Measurements from ENCODE around the gene GDPD1. TPM values are rescaled to one million over a fixed set of nuclear protein-coding genes. Genes with fewer than 3 reads are reported as not detected.

Gene GDPD1
- total RNA-seq, 1 experiment from 2014 or later = 2.6 TPM

- Histone ChIP-seq H3K23me2 (ENCODE audit: insufficient read length, low read depth, low read length, poor library complexity, severe bottlenecking) (no peaks in the 10 kb centered on the region), H2AFZ (ENCODE audit: low read length) (no peak overlapping the region), H3K23ac (ENCODE audit: insufficient read length, low read depth, low read length) (no peak overlapping the region), H3K14ac (ENCODE audit: insufficient read depth, low read length) (no peak overlapping the region), H3K4ac (ENCODE audit: low read depth, low read length) (no peak overlapping the region), H3K9ac (ENCODE audit: extremely low read depth, insufficient read length, low read length) (no peak overlapping the region), H3K4me2 (ENCODE audit: insufficient read depth, insufficient read length, low read length) (no peak overlapping the region), H3K18ac (ENCODE audit: insufficient read length, low read depth, low read length) (no peak overlapping the region), H4K8ac (replicated peaks; ENCODE audit: insufficient read length, low read depth, low read length) (no peak overlapping the region), H4K91ac (ENCODE audit: insufficient read length, low read depth, low read length) (no peak overlapping the region), H2AK5ac (ENCODE audit: insufficient read length, low read length) (no peak overlapping the region), H3K4me1 (ENCODE audit: insufficient read depth, low read length) (no peaks in the 10 kb centered on the region), H4K20me1 (ENCODE audit: control insufficient read depth, insufficient read depth, insufficient read length) (no peaks in the 10 kb centered on the region), H3K79me1 (ENCODE audit: insufficient read depth, low read depth, low read length, poor library complexity, severe bottlenecking) (no peaks in the 10 kb centered on the region), H3T11ph (ENCODE audit: low read length) (no peak overlapping the region), H2BK20ac (ENCODE audit: low read depth, low read length, poor library complexity, severe bottlenecking) (no peak overlapping the region), H2BK15ac (ENCODE audit: low read depth, low read length) (no peak overlapping the region), H3K79me2 (ENCODE audit: insufficient read depth, low read length) (no peaks in the 10 kb centered on the region), H3K27ac (ENCODE audit: insufficient read length, low read depth, low read length) (no peak overlapping the region), H3K9me3 (ENCODE audit: control insufficient read depth, low read depth, low read length) (no peaks in the 10 kb centered on the region), H3K27me3 (ENCODE audit: insufficient read depth, low read length) (no peaks in the 10 kb centered on the region), H3K56ac (ENCODE audit: insufficient read length, low read depth, low read length) (no peak overlapping the region), H2BK120ac (ENCODE audit: low read depth, low read length, poor library complexity, severe bottlenecking) (no peak overlapping the region), H2BK12ac (ENCODE audit: insufficient read length, low read depth, low read length) (no peak overlapping the region), H4K5ac (ENCODE audit: insufficient read length, low read depth, low read length) (no peak overlapping the region), H2BK5ac (ENCODE audit: insufficient read length, low read length) (no peak overlapping the region)
- no peak for TF ChIP-seq CTCF (conservative IDR thresholded peaks at IDR 0.05)
- WGBS (ENCODE audit: extremely low coverage, insufficient read length, low lambda C conversion rate) = no CpG with 5 or more reads among the region's 2 CpGs
- no peak for DNase-seq
- H3K9me3 Mint-ChIP-seq = no peaks in the 10 kb centered on the region
- no peaks in the 10 kb centered on the region for H3K27me3 Mint-ChIP-seq (ENCODE audit: low read depth)
- 0 out of 7 replicates have a peak overlapping the region, but pooled peaks of 1 of the 3 experiments have one; percentile 28 for H3K27ac Mint-ChIP-seq
- no peaks in the 10 kb centered on the region for H3K4me1 Mint-ChIP-seq
- no peaks in the 10 kb centered on the region for H3K36me3 Mint-ChIP-seq (ENCODE audit: insufficient read depth in 1 of 3, low read depth in 3 of 3)
- no peak overlapping the region for H3K4me3 Mint-ChIP-seq
Observed at GRCh38 chr17:59257101-59257500, 36.8 kb downstream of the GDPD1 start.
